Keratinocyte (primary cell): ENCODE measurements around the gene COPZ2. TPM values are rescaled to one million over a fixed set of nuclear protein-coding genes. Genes with fewer than 3 reads are reported as not detected.

Source experiments
- DNase-seq: peaks from one replicate; pipeline ENCODE4 v3.0.0-alpha.2; 2011; ENCODE audit warnings: low read depth, missing footprints, low spot score
- FAIRE-seq: peaks from 2 replicates; lab custom pipeline; 2011; peaks lifted over from hg19 to GRCh38; lab: Jason Lieb, UNC
- H2AFZ ChIP-seq: 2 replicates; pipeline ENCODE4 v1.6.0; 2012; ENCODE audit warnings: low read length, control low read depth, inconsistent platforms; ENCODE audit not compliant: control insufficient read depth
- H3K27ac ChIP-seq: 2 replicates; pipeline ENCODE4 v1.5.1; 2011; ENCODE audit warnings: low read length; ENCODE audit not compliant: control insufficient read depth, insufficient read depth
- H3K27me3 ChIP-seq: 3 replicates; pipeline ENCODE4 v1.6.0; 2011; ENCODE audit warnings: low read length; ENCODE audit not compliant: control insufficient read depth, insufficient read depth; ENCODE audit errors: extremely low read depth
- H3K36me3 ChIP-seq, 2 experiments: 2 replicates in 1 of 2; 3 replicates in 1 of 2; pipeline ENCODE4 v1.5.1; 2011; ENCODE audit warnings: low read length in 2 of 2, mild to moderate bottlenecking in 1 of 2; ENCODE audit not compliant: control insufficient read depth in 2 of 2, insufficient read depth in 2 of 2; ENCODE audit errors: extremely low read depth in 1 of 2
- H3K4me1 ChIP-seq: 3 replicates; pipeline ENCODE4 v1.5.1; 2011; ENCODE audit warnings: low read length; ENCODE audit not compliant: control insufficient read depth, insufficient read depth; ENCODE audit errors: extremely low read depth
- H3K4me2 ChIP-seq: 3 replicates; pipeline ENCODE4 v1.6.0; 2011; ENCODE audit warnings: low read depth, low read length; ENCODE audit not compliant: control insufficient read depth, insufficient read depth; ENCODE audit errors: extremely low read depth
- H3K4me3 ChIP-seq, 3 experiments: fragments of 200-600 bp in 1 of 3; sonication (generic) in 1 of 3; 2 replicates in 2 of 3; 3 replicates in 1 of 3; pipeline ENCODE4 v1.5.1; 2011 to 2016; ENCODE audit warnings: low read length in 3 of 3, mild to moderate bottlenecking in 3 of 3, control low read depth in 2 of 3, inconsistent platforms in 1 of 3, low read depth in 1 of 3, mixed read lengths in 1 of 3, mixed run types in 1 of 3, moderate library complexity in 1 of 3; ENCODE audit not compliant: control insufficient read depth in 2 of 3, insufficient read depth in 2 of 3; ENCODE audit errors: extremely low read depth in 1 of 3
- H3K79me2 ChIP-seq: 2 replicates; pipeline ENCODE4 v1.6.0; 2012; ENCODE audit warnings: low read length; ENCODE audit not compliant: control insufficient read depth, insufficient read depth
- H3K9ac ChIP-seq: 3 replicates; pipeline ENCODE4 v1.6.0; 2011; ENCODE audit warnings: low read length; ENCODE audit not compliant: control insufficient read depth, insufficient read depth; ENCODE audit errors: extremely low read depth
- H3K9me1 ChIP-seq: 3 replicates; pipeline ENCODE4 v1.6.0; 2011; ENCODE audit warnings: low read length; ENCODE audit not compliant: control insufficient read depth, insufficient read depth; ENCODE audit errors: extremely low read depth
- H3K9me3 ChIP-seq: 2 replicates; pipeline ENCODE4 v1.5.1; 2012; ENCODE audit warnings: low read depth, low read length; ENCODE audit not compliant: control insufficient read depth
- H4K20me1 ChIP-seq: 3 replicates; pipeline ENCODE4 v1.6.0; 2011; ENCODE audit warnings: low read length; ENCODE audit not compliant: control insufficient read depth, insufficient read depth; ENCODE audit errors: extremely low read depth
- CTCF ChIP-seq, 3 experiments: IDR thresholded peaks in 1 of 3; conservative IDR thresholded peaks in 1 of 3; optimal IDR thresholded peaks in 1 of 3; 2 replicates in 2 of 3; 3 replicates in 1 of 3; pipeline versions ENCODE3 to v1.5.1; 2011; ENCODE audit warnings: low read length in 3 of 3, mild to moderate bottlenecking in 3 of 3, moderate library complexity in 2 of 3, control low read depth in 1 of 3, inconsistent platforms in 1 of 3; ENCODE audit not compliant: insufficient read depth in 2 of 3; ENCODE audit errors: extremely low read depth in 1 of 3
- EZH2 ChIP-seq: IDR thresholded peaks from one replicate; pipeline ENCODE4 v1.6.1; 2012; ENCODE audit warnings: inconsistent platforms, mild to moderate bottlenecking, low read length, moderate library complexity
- dilution Hi-C: fragments of 300-500 bp; cut with MboI; formaldehyde crosslinking; loops from one replicate; pipeline ENCODE4 v1.7.0; 2020; ENCODE audit warnings: low sequenced_read_pairs; ENCODE audit not compliant: extremely low pct_ligation_motif_present
- polyA plus RNA-seq, 5 experiments: library from polyadenylated mRNA; depleted of rRNA in 3 of 5; stranded (reverse) in 3 of 5; stranded (forward) in 1 of 5; unstranded in 1 of 5; fragments of >200 nt; gene quantifications; 1 replicate in 1 of 5; 2 replicates in 3 of 5; 3 replicates in 1 of 5; pipeline versions ENCODE4 v1.2.1 to v1.2.3, GENCODE V29; 2011 to 2012; ENCODE audit warnings: missing spikeins in 2 of 5, low read depth in 1 of 5, low replicate concordance in 1 of 5

COPZ2 gene
- polyA plus RNA-seq, 1 donor (not counting 4 experiments of a cell fraction or from before 2014, with no cell fraction given), result 11.1 TPM

- TF ChIP-seq EZH2 (no peak), CTCF (optimal IDR thresholded peaks at IDR 0.05 in 1 of 3, IDR thresholded peaks at IDR 0.05 in 1 of 3, conservative IDR thresholded peaks at IDR 0.05 in 1 of 3; ENCODE audit: extremely low read depth in 1 of 3, insufficient read depth in 2 of 3, low read length in 3 of 3) (no peak)
- Histone ChIP-seq H3K79me2 (peaks cover 5% of the 10 kb centered on the region), H3K27me3 (no peaks in the 10 kb centered on the region), H2AFZ (no peak overlapping the region), H3K36me3 (no peaks in the 10 kb centered on the region), H3K9me1 (no peaks in the 10 kb centered on the region), H3K27ac (no peak overlapping the region), H3K4me3 (no peak overlapping the region), H3K9me3 (no peaks in the 10 kb centered on the region), H3K4me1 (peaks cover 39% of the 10 kb centered on the region), H4K20me1 (no peaks in the 10 kb centered on the region), H3K4me2 (no peak overlapping the region), H3K9ac (no peak overlapping the region)
- FAIRE-seq (peak; percentile 39), DNase-seq (no peak)
- dilution Hi-C loops, result no loop called here
Observed at GRCh38 chr17:48043176-48043575, 5.6 kb upstream of the COPZ2 start.

- no peaks in the 10 kb centered on the region for H3K79me2 ChIP-seq
- dilution Hi-C loops, result no loop called here
- no peak overlapping the region for H3K9ac ChIP-seq
- H3K4me3 ChIP-seq, result no peak overlapping the region
- H3K4me2 ChIP-seq, result no peak overlapping the region
- TF ChIP-seq EZH2 (no peak), CTCF (optimal IDR thresholded peaks at IDR 0.05 in 1 of 3, IDR thresholded peaks at IDR 0.05 in 1 of 3, conservative IDR thresholded peaks at IDR 0.05 in 1 of 3; ENCODE audit: extremely low read depth in 1 of 3, insufficient read depth in 2 of 3, low read length in 3 of 3) (no peak)
- no peaks in the 10 kb centered on the region for H3K9me1 ChIP-seq
- no peaks in the 10 kb centered on the region for H4K20me1 ChIP-seq
- FAIRE-seq (no peak), DNase-seq (no peak)
- no peaks in the 10 kb centered on the region for H3K36me3 ChIP-seq
- no peaks in the 10 kb centered on the region for H3K9me3 ChIP-seq
- no peaks in the 10 kb centered on the region for H3K27me3 ChIP-seq
- H2AFZ ChIP-seq, result no peak overlapping the region
- H3K27ac ChIP-seq, result no peak overlapping the region
- H3K4me1 ChIP-seq, result peaks cover 23% of the 10 kb centered on the region
Observed at GRCh38 chr17:48038687-48039086, 1.1 kb upstream of the COPZ2 start.
